H1 (cell line): ENCODE data around the gene ARHGAP15. TPM values are rescaled to one million over a fixed set of nuclear protein-coding genes. Genes with fewer than 3 reads are reported as not detected.

Experiments
- CTCF ChIA-PET: fragments of 300-600 bp; sonication (Branson Sonifier 250); formaldehyde crosslinking; loops from one replicate; lab custom pipeline; 2021; ENCODE audit not compliant: partially characterized antibody; lab: Charles Lee
- POLR2A ChIA-PET: fragments of 300-600 bp; sonication (Branson Sonifier 250); formaldehyde crosslinking; loops from one replicate; lab custom pipeline; 2021; ENCODE audit warnings: inconsistent platforms; ENCODE audit not compliant: partially characterized antibody; lab: Charles Lee
- DNase-seq, 2 experiments: peaks; one replicate each; pipeline versions ENCODE4 v3.0.0 to v3.0.0-alpha.2; 2010 to 2022; ENCODE audit warnings: low spot score in 2 of 2, low read depth in 1 of 2, mixed read lengths in 1 of 2
- FAIRE-seq: peaks from 2 replicates; lab custom pipeline; 2011; peaks lifted over from hg19 to GRCh38; lab: Jason Lieb, UNC
- H2AFZ ChIP-seq: 2 replicates; pipeline ENCODE4 v1.8.1; 2012; ENCODE audit warnings: low read length, inconsistent platforms
- H2AK5ac ChIP-seq: 2 replicates; pipeline ENCODE4 v1.6.1; 2013; ENCODE audit warnings: low read depth, low read length
- H2BK120ac ChIP-seq: replicated peaks from 2 replicates; pipeline ENCODE3; 2013; ENCODE audit warnings: low read depth, low read length, inconsistent platforms
- H2BK12ac ChIP-seq: 2 replicates; pipeline ENCODE4 v1.6.1; 2013; ENCODE audit warnings: low read depth, low read length
- H2BK15ac ChIP-seq: 2 replicates; pipeline ENCODE4 v1.6.1; 2013; ENCODE audit warnings: low read length
- H2BK20ac ChIP-seq: 2 replicates; pipeline ENCODE4 v1.6.1; 2013; ENCODE audit warnings: low read length
- H2BK5ac ChIP-seq: 2 replicates; pipeline ENCODE4 v1.6.1; 2013; ENCODE audit warnings: low read depth, low read length
- H3K14ac ChIP-seq: 2 replicates; pipeline ENCODE4 v1.6.1; 2013; ENCODE audit warnings: inconsistent platforms; ENCODE audit not compliant: insufficient read length
- H3K18ac ChIP-seq: 2 replicates; pipeline ENCODE4 v1.6.1; 2013; ENCODE audit warnings: low read length; ENCODE audit errors: extremely low read depth
- H3K23ac ChIP-seq: 2 replicates; pipeline ENCODE4 v1.6.1; 2013; ENCODE audit warnings: inconsistent platforms; ENCODE audit not compliant: insufficient read length
- H3K23me2 ChIP-seq: 2 replicates; pipeline ENCODE4 v1.6.1; 2013; ENCODE audit warnings: low read depth, low read length
- H3K27ac ChIP-seq: 2 replicates; pipeline ENCODE4 v1.6.1; 2011; ENCODE audit warnings: low read depth, low read length, inconsistent platforms
- H3K27me3 ChIP-seq, 4 experiments: replicated peaks in 1 of 4; 1 replicate in 1 of 4; 2 replicates in 3 of 4; pipeline versions ENCODE4 v1.6.1 to v1.8.1; 2011 to 2013; ENCODE audit warnings: low read length in 3 of 4, mild to moderate bottlenecking in 3 of 4, inconsistent platforms in 2 of 4, mixed read lengths in 2 of 4, moderate library complexity in 1 of 4; ENCODE audit not compliant: control insufficient read depth in 3 of 4, insufficient read depth in 3 of 4; ENCODE audit errors: extremely low read depth in 1 of 4
- H3K36me3 ChIP-seq, 4 experiments: 2 replicates each; pipeline versions ENCODE4 v1.6.1 to v1.8.1; 2011 to 2013; ENCODE audit warnings: mild to moderate bottlenecking in 4 of 4, low read length in 3 of 4, moderate library complexity in 2 of 4, control low read depth in 1 of 4, inconsistent platforms in 1 of 4; ENCODE audit not compliant: insufficient read depth in 4 of 4, control insufficient read depth in 2 of 4
- H3K4ac ChIP-seq: replicated peaks from 2 replicates; pipeline ENCODE3; 2013; ENCODE audit warnings: low read length, low read depth, mixed read lengths, inconsistent platforms; ENCODE audit not compliant: insufficient read length
- H3K4me1 ChIP-seq, 4 experiments: replicated peaks in 1 of 4; 1 replicate in 1 of 4; 2 replicates in 3 of 4; pipeline versions ENCODE4 v1.6.1 to v1.8.1; 2011 to 2013; ENCODE audit warnings: low read length in 3 of 4, inconsistent platforms in 2 of 4, mixed read lengths in 1 of 4; ENCODE audit not compliant: insufficient read depth in 4 of 4, control insufficient read depth in 3 of 4
- H3K4me2 ChIP-seq, 2 experiments: 2 replicates each; pipeline versions ENCODE4 v1.6.1 to v1.8.1; 2011 to 2013; ENCODE audit warnings: low read depth in 2 of 2, low read length in 2 of 2, control low read depth in 1 of 2, inconsistent platforms in 1 of 2, mild to moderate bottlenecking in 1 of 2; ENCODE audit not compliant: insufficient read depth in 1 of 2
- H3K4me3 ChIP-seq, 4 experiments: fragments of 200-600, 300-600 bp in 1 of 4; sonication (generic), shearing (Covaris generic), sonication (Bioruptor Twin) in 1 of 4; 2 replicates each; pipeline versions ENCODE4 v1.5.1 to v1.8.1; 2011 to 2016; ENCODE audit warnings: low read length in 4 of 4, low read depth in 3 of 4, control low read depth in 2 of 4, inconsistent platforms in 2 of 4, mild to moderate bottlenecking in 2 of 4, mixed read lengths in 1 of 4, moderate library complexity in 1 of 4; ENCODE audit not compliant: insufficient read depth in 2 of 4; ENCODE audit errors: extremely low read depth in 1 of 4
- H3K56ac ChIP-seq: replicated peaks from 2 replicates; pipeline ENCODE3; 2013; ENCODE audit warnings: low read depth, mild to moderate bottlenecking, mixed read lengths, low read length, inconsistent platforms; ENCODE audit not compliant: insufficient read length
- H3K79me1 ChIP-seq: 2 replicates; pipeline ENCODE4 v1.6.1; 2013; ENCODE audit warnings: low read depth, low read length, control low read depth
- H3K79me2 ChIP-seq, 2 experiments: 2 replicates each; pipeline versions ENCODE4 v1.6.1 to v1.8.1; 2012 to 2013; ENCODE audit warnings: low read length in 2 of 2, mild to moderate bottlenecking in 2 of 2, inconsistent platforms in 1 of 2; ENCODE audit not compliant: insufficient read depth in 2 of 2, control insufficient read depth in 1 of 2
- H3K9ac ChIP-seq, 4 experiments: replicated peaks in 1 of 4; 1 replicate in 1 of 4; 2 replicates in 3 of 4; pipeline versions ENCODE4 v1.6.1 to v1.8.1; 2011 to 2013; ENCODE audit warnings: low read depth in 3 of 4, low read length in 3 of 4, control low read depth in 2 of 4, mild to moderate bottlenecking in 2 of 4, moderate library complexity in 2 of 4, inconsistent platforms in 1 of 4; ENCODE audit errors: extremely low read depth in 1 of 4
- H3K9me3 ChIP-seq, 2 experiments: 2 replicates each; pipeline versions ENCODE4 v1.6.1 to v1.8.1; 2012 to 2013; ENCODE audit warnings: mild to moderate bottlenecking in 2 of 2, moderate library complexity in 2 of 2, control low read depth in 1 of 2, inconsistent platforms in 1 of 2, low read depth in 1 of 2, low read length in 1 of 2, mixed read lengths in 1 of 2; ENCODE audit not compliant: insufficient read depth in 2 of 2
- H4K20me1 ChIP-seq, 2 experiments: replicated peaks in 1 of 2; 2 replicates each; pipeline versions ENCODE3 to v1.8.1; 2011 to 2013; ENCODE audit warnings: inconsistent platforms in 2 of 2, low read length in 2 of 2, mild to moderate bottlenecking in 1 of 2; ENCODE audit not compliant: insufficient read depth in 2 of 2, control insufficient read depth in 1 of 2
- H4K5ac ChIP-seq: 2 replicates; pipeline ENCODE4 v1.6.1; 2013; ENCODE audit warnings: low read length, low read depth, mixed read lengths, inconsistent platforms; ENCODE audit not compliant: insufficient read length
- H4K8ac ChIP-seq: 2 replicates; pipeline ENCODE4 v1.8.0; 2013; ENCODE audit warnings: mild to moderate bottlenecking, moderate library complexity, low read length, inconsistent platforms; ENCODE audit not compliant: insufficient read depth; ENCODE audit errors: extremely low read depth
- H4K91ac ChIP-seq: replicated peaks from 2 replicates; pipeline ENCODE3; 2013; ENCODE audit warnings: low read length, mixed read lengths, inconsistent platforms; ENCODE audit not compliant: insufficient read length
- BACH1 ChIP-seq: IDR thresholded peaks from 2 replicates; pipeline ENCODE4 v1.6.1; 2012; ENCODE audit warnings: low read length, improper control_type of control experiment
- CHD1 ChIP-seq: IDR thresholded peaks from 2 replicates; pipeline ENCODE4 v1.6.1; 2012; ENCODE audit warnings: low read depth, low read length, improper control_type of control experiment
- CTBP2 ChIP-seq: IDR thresholded peaks from 2 replicates; pipeline ENCODE4 v1.7.0; 2011; ENCODE audit warnings: borderline replicate concordance, mild to moderate bottlenecking, moderate library complexity, mixed read lengths, low read length; ENCODE audit not compliant: insufficient read depth, insufficient read length
- EGR1 ChIP-seq: IDR thresholded peaks from 2 replicates; pipeline ENCODE4 v1.6.1; 2011; ENCODE audit warnings: low read depth, low read length, borderline replicate concordance
- EZH2 ChIP-seq: fragments of 200-600 bp; sonication (generic); IDR thresholded peaks from 2 replicates; pipeline ENCODE4 v1.7.1; 2012; ENCODE audit warnings: low read depth, mild to moderate bottlenecking, moderate library complexity, low read length, inconsistent platforms; ENCODE audit not compliant: severe bottlenecking
- GTF2F1 ChIP-seq: IDR thresholded peaks from 2 replicates; pipeline ENCODE4 v1.6.1; 2012; ENCODE audit warnings: low read depth, low read length, improper control_type of control experiment, borderline replicate concordance
- MAFK ChIP-seq: IDR thresholded peaks from 2 replicates; pipeline ENCODE4 v1.6.1; 2012; ENCODE audit warnings: low read depth, mild to moderate bottlenecking, improper control_type of control experiment, low read length
- NRF1 ChIP-seq: IDR thresholded peaks from 2 replicates; pipeline ENCODE4 v1.6.1; 2011; ENCODE audit warnings: mild to moderate bottlenecking, low read depth, low read length, improper control_type of control experiment
- RAD21 ChIP-seq, 2 experiments: IDR thresholded peaks in 1 of 2; conservative IDR thresholded peaks in 1 of 2; 2 replicates each; pipeline ENCODE4 v1.6.1; 2011; ENCODE audit warnings: low read depth in 2 of 2, low read length in 2 of 2, improper control_type of control experiment in 1 of 2, inconsistent platforms in 1 of 2, mild to moderate bottlenecking in 1 of 2, moderate library complexity in 1 of 2
- RXRA ChIP-seq: IDR thresholded peaks from 2 replicates; pipeline ENCODE4 v1.6.1; 2011; ENCODE audit warnings: low read depth, mild to moderate bottlenecking, low read length, moderate library complexity; ENCODE audit not compliant: insufficient read depth
- SIX5 ChIP-seq: IDR thresholded peaks from 2 replicates; pipeline ENCODE4 v1.6.1; 2011; ENCODE audit warnings: mild to moderate bottlenecking, low read depth, low read length
- SP2 ChIP-seq: IDR thresholded peaks from 2 replicates; pipeline ENCODE4 v1.6.1; 2012; ENCODE audit warnings: mild to moderate bottlenecking, low read length, inconsistent platforms
- TAF1 ChIP-seq: IDR thresholded peaks from 2 replicates; pipeline ENCODE4 v1.6.1; 2011; ENCODE audit warnings: mild to moderate bottlenecking, low read depth, low read length
- TBP ChIP-seq: IDR thresholded peaks from 2 replicates; pipeline ENCODE4 v1.6.1; 2011; ENCODE audit warnings: low read depth, low read length, improper control_type of control experiment
- YY1 ChIP-seq: IDR thresholded peaks from 2 replicates; pipeline ENCODE4 v1.6.1; 2011; ENCODE audit warnings: low read depth, mild to moderate bottlenecking, low read length
- WGBS, 2 experiments: shearing (Covaris generic) in 1 of 2; methylation state at CpG; one replicate each; pipeline versions ENCODE4 v1.1.6 to v1.1.7; 2013 to 2015; ENCODE audit warnings: low lambda C conversion rate in 2 of 2, mixed read lengths in 2 of 2, inconsistent platforms in 1 of 2, low coverage in 1 of 2, missing lambda C conversion rate in 1 of 2; ENCODE audit not compliant: insufficient replicate concordance in 2 of 2, insufficient coverage in 1 of 2, insufficient read length in 1 of 2; ENCODE audit errors: extremely low coverage in 1 of 2, missing lambda C conversion rate in 1 of 2; 5-methylcytosine and 5-hydroxymethylcytosine counted together
- polyA plus RNA-seq, 7 experiments: library from polyadenylated mRNA; depleted of rRNA in 3 of 7; stranded (reverse) in 5 of 7; unstranded in 2 of 7; fragments of >200 nt in 5 of 7; fragments of 200-250 nt in 2 of 7; gene quantifications; 1 replicate in 5 of 7; 2 replicates in 1 of 7; 4 replicates in 1 of 7; pipeline versions ENCODE4 v1.2.1 to v1.2.3, GENCODE V29; 2011 to 2013; ENCODE audit warnings: missing spikeins in 2 of 7, mixed read lengths in 2 of 7
- total RNA-seq: library from RNA; stranded (reverse); fragmentation: NEBNext Ultra II Directional; extraction: Animal tissue kit (Norgen Biotek cat#: 25700); gene quantifications from 2 replicates; pipeline ENCODE4 v1.2.1, GENCODE V29; 2021

The ARHGAP15 gene
- total and polyA plus RNA-seq, 2 of the 8 experiments (the other 6 are each of a cell fraction or from before 2014, with no cell fraction given): not detected

DNA sequence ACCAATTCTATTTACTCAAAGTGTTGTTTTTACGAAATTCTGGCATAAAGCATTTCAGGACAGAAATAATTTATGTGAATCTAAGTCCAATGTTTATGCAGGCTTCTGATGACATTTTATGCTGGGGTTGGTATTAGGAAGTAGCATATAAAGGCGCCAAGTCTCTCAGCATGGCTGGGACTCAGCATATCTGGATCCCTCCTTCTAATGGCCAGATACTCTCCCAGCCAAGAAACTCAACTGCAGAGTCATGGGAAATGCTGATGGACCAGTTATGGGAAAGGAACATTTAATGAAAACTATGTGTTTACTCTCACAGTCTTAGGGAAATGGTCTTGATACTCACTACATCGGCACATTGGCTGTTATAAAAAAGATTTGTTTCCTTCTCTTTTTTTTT is 392.2 kb downstream of the ARHGAP15 start:
- CTCF ChIA-PET: no interaction called here
- no peak overlapping the region for H2BK120ac ChIP-seq
- H4K5ac ChIP-seq: no peak overlapping the region

More for the DNA sequence above, 392.2 kb downstream of the ARHGAP15 start:
- Histone ChIP-seq H4K20me1 (no peaks in the 10 kb centered on the region), H3K9ac (no peak overlapping the region), H3K79me2 (no peaks in the 10 kb centered on the region), H3K4me3 (no peak overlapping the region), H3K14ac (no peak overlapping the region), H3K27ac (no peak overlapping the region), H2AFZ (no peak overlapping the region), H3K23me2 (no peaks in the 10 kb centered on the region), H3K4me1 (0 out of 7 replicates have a peak, but pooled peaks cover 0 to 2% (median 0%) of the 10 kb centered on the region in 4 experiments), H4K8ac (no peak overlapping the region), H3K27me3 (no peaks in the 10 kb centered on the region), H3K4ac (no peak overlapping the region), H2BK5ac (no peak overlapping the region), H3K9me3 (no peaks in the 10 kb centered on the region), H2AK5ac (no peak overlapping the region), H2BK15ac (no peak overlapping the region), H3K79me1 (no peaks in the 10 kb centered on the region), H3K4me2 (no peak overlapping the region), H3K18ac (no peak overlapping the region), H4K91ac (no peak overlapping the region), H3K23ac (no peak overlapping the region), H3K36me3 (no peaks in the 10 kb centered on the region), H2BK20ac (no peak overlapping the region), H2BK12ac (no peak overlapping the region), H3K56ac (no peak overlapping the region)
- POLR2A ChIA-PET: no interaction called here
- FAIRE-seq (no peak), DNase-seq (no peak)
- TF ChIP-seq RXRA (no peak), TAF1 (no peak), SP2 (no peak), NRF1 (no peak), EZH2 (no peak), RAD21 (IDR thresholded peaks at IDR 0.05 in 1 of 2, conservative IDR thresholded peaks at IDR 0.05 in 1 of 2; ENCODE audit: low read depth in 2 of 2, low read length in 2 of 2) (no peak), CTBP2 (no peak), GTF2F1 (no peak), MAFK (no peak), TBP (no peak), BACH1 (no peak), YY1 (no peak), SIX5 (no peak), CHD1 (no peak), EGR1 (no peak)
- 89% methylated on average over 3 of the region's 3 CpGs; no CpG with 5 or more reads in 1 of the 2 experiments for WGBS, 2 experiments
